ENCODE measurements around the gene AUTS2.

Gene AUTS2

DNA sequence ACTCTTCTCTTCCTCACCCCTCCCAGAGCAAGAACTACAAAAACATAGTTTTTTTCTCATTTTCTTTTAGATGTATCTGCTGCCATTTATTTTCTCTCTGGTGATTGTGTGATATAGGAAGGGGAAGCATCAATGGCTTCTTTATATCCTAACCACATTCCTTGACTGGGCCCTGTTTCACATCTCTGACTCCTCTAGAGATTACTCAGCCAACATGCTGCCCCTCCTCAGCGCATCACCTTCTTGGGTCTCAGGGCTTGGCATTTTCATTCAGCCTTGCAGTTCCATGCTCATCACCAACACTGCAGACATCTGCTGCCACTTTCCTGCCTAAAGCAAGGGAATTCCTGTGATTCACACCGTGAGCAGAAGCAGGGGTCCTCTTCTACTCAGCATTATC is 705.5 kb downstream of the AUTS2 start:
- no peaks in the 10 kb centered on the region for H3K4me1 Mint-ChIP-seq
- no peak overlapping the region for H3K4me3 Mint-ChIP-seq
- TF ChIP-seq, protein P1, sequence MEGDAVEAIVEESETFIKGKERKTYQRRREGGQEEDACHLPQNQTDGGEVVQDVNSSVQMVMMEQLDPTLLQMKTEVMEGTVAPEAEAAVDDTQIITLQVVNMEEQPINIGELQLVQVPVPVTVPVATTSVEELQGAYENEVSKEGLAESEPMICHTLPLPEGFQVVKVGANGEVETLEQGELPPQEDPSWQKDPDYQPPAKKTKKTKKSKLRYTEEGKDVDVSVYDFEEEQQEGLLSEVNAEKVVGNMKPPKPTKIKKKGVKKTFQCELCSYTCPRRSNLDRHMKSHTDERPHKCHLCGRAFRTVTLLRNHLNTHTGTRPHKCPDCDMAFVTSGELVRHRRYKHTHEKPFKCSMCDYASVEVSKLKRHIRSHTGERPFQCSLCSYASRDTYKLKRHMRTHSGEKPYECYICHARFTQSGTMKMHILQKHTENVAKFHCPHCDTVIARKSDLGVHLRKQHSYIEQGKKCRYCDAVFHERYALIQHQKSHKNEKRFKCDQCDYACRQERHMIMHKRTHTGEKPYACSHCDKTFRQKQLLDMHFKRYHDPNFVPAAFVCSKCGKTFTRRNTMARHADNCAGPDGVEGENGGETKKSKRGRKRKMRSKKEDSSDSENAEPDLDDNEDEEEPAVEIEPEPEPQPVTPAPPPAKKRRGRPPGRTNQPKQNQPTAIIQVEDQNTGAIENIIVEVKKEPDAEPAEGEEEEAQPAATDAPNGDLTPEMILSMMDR (IDR thresholded peaks at IDR 0.05), result no peak
- H3K27me3 Mint-ChIP-seq (ENCODE audit: low read depth, poor library complexity), result peaks cover 4% of the 10 kb centered on the region
- DNase-seq, result no peak
- no peak overlapping the region for H3K27ac Mint-ChIP-seq
- H3K36me3 Mint-ChIP-seq (ENCODE audit: low read depth), result peaks cover 7% of the 10 kb centered on the region
- peaks cover 6% of the 10 kb centered on the region for H3K9me3 Mint-ChIP-seq

GRCh38 chr7:70306173-70306572 is 707.9 kb downstream of the AUTS2 start:
- no peak for DNase-seq
- H3K4me3 Mint-ChIP-seq, result no peak overlapping the region
- H3K4me1 Mint-ChIP-seq, result no peaks in the 10 kb centered on the region
- peaks cover 4% of the 10 kb centered on the region for H3K27me3 Mint-ChIP-seq (ENCODE audit: low read depth, poor library complexity)
- no peak overlapping the region for H3K27ac Mint-ChIP-seq
- peaks cover 21% of the 10 kb centered on the region for H3K36me3 Mint-ChIP-seq (ENCODE audit: low read depth)
- H3K9me3 Mint-ChIP-seq, result peaks cover 10% of the 10 kb centered on the region
- TF ChIP-seq, protein P1 (IDR thresholded peaks at IDR 0.05), result no peak

GRCh38 chr7:70307544-70308106 is 709.4 kb downstream of the AUTS2 start:
- no peak overlapping the region for H3K27ac Mint-ChIP-seq
- peaks cover 21% of the 10 kb centered on the region for H3K36me3 Mint-ChIP-seq (ENCODE audit: low read depth)
- H3K9me3 Mint-ChIP-seq, result peaks cover 10% of the 10 kb centered on the region
- TF ChIP-seq, protein P1 (IDR thresholded peaks at IDR 0.05), result no peak
- H3K4me3 Mint-ChIP-seq, result no peak overlapping the region
- no peaks in the 10 kb centered on the region for H3K27me3 Mint-ChIP-seq (ENCODE audit: low read depth, poor library complexity)
- peaks cover under 1% of the 10 kb centered on the region for H3K4me1 Mint-ChIP-seq
- DNase-seq, result no peak

GRCh38 chr7:70312336-70312735 is 714.1 kb downstream of the AUTS2 start:
- TF ChIP-seq, protein P1 (IDR thresholded peaks at IDR 0.05), result no peak
- no peak for DNase-seq
- Mint-ChIP-seq H3K27me3 (ENCODE audit: low read depth, poor library complexity) (no peaks in the 10 kb centered on the region), H3K4me1 (peaks cover 14% of the 10 kb centered on the region), H3K36me3 (ENCODE audit: low read depth) (peaks cover 14% of the 10 kb centered on the region), H3K4me3 (no peak overlapping the region), H3K27ac (no peak overlapping the region), H3K9me3 (peaks cover 4% of the 10 kb centered on the region)

GRCh38 chr7:70313271-70313670 is 715.0 kb downstream of the AUTS2 start:
- no peaks in the 10 kb centered on the region for H3K27me3 Mint-ChIP-seq (ENCODE audit: low read depth, poor library complexity)
- peaks cover 4% of the 10 kb centered on the region for H3K9me3 Mint-ChIP-seq
- TF ChIP-seq, protein P1 (IDR thresholded peaks at IDR 0.05), result no peak
- DNase-seq, result no peak
- peak overlapping the region; percentile 56 for H3K27ac Mint-ChIP-seq
- no peak overlapping the region for H3K4me3 Mint-ChIP-seq
- peaks cover 14% of the 10 kb centered on the region for H3K36me3 Mint-ChIP-seq (ENCODE audit: low read depth)
- peaks cover 23% of the 10 kb centered on the region for H3K4me1 Mint-ChIP-seq

DNA sequence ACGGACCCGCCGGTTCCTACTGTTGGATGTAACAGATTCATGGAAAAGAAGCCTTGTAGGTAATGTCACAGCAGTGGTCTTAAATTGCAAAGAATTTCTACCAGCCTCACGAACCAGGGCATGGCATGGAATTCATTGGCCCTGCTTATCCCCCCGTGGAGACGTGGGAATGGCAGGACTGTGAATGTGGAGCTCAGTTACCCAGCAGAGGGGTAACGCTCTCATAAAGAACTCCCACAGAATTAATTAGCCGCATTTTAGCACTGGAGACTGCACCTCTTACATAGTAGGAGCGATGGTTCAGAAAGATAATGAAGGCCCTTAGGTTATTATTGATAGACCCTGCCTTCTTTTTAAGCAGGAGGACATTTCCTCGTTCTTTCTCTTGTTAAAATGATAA is 715.4 kb downstream of the AUTS2 start:
- no peak overlapping the region for H3K4me3 Mint-ChIP-seq
- no peak overlapping the region for H3K27ac Mint-ChIP-seq
- peaks cover 27% of the 10 kb centered on the region for H3K4me1 Mint-ChIP-seq
- no peaks in the 10 kb centered on the region for H3K27me3 Mint-ChIP-seq (ENCODE audit: low read depth, poor library complexity)
- peaks cover 4% of the 10 kb centered on the region for H3K9me3 Mint-ChIP-seq
- H3K36me3 Mint-ChIP-seq (ENCODE audit: low read depth), result peaks cover 14% of the 10 kb centered on the region
- no peak for DNase-seq
- TF ChIP-seq, protein P1 (IDR thresholded peaks at IDR 0.05), result no peak
